GM12891 (cell line): ENCODE measurements around the gene PLPPR5.

Source experiments
- PAX5 ChIP-seq: IDR thresholded peaks from 2 replicates; pipeline ENCODE4 v1.6.1; 2011; ENCODE audit warnings: low read length, moderate library complexity, mild to moderate bottlenecking; ENCODE audit not compliant: insufficient read depth, severe bottlenecking
- POLR2A ChIP-seq: IDR thresholded peaks from 2 replicates; pipeline ENCODE4 v1.6.1; 2011; ENCODE audit warnings: low read depth, low read length, control low read depth
- POLR2AphosphoS5 ChIP-seq: IDR thresholded peaks from 2 replicates; pipeline ENCODE4 v1.6.1; 2011; ENCODE audit warnings: low read depth, low read length, control low read depth
- POU2F2 ChIP-seq: IDR thresholded peaks from 2 replicates; pipeline ENCODE4 v1.6.1; 2011; ENCODE audit warnings: low read depth, mild to moderate bottlenecking, control low read depth, low read length, moderate library complexity
- SPI1 ChIP-seq: IDR thresholded peaks from 2 replicates; pipeline ENCODE4 v1.6.1; 2011; ENCODE audit warnings: low read depth, low read length, control low read depth
- TAF1 ChIP-seq: IDR thresholded peaks from 2 replicates; pipeline ENCODE4 v1.6.1; 2011; ENCODE audit warnings: low read depth, low read length, control low read depth

DNA sequence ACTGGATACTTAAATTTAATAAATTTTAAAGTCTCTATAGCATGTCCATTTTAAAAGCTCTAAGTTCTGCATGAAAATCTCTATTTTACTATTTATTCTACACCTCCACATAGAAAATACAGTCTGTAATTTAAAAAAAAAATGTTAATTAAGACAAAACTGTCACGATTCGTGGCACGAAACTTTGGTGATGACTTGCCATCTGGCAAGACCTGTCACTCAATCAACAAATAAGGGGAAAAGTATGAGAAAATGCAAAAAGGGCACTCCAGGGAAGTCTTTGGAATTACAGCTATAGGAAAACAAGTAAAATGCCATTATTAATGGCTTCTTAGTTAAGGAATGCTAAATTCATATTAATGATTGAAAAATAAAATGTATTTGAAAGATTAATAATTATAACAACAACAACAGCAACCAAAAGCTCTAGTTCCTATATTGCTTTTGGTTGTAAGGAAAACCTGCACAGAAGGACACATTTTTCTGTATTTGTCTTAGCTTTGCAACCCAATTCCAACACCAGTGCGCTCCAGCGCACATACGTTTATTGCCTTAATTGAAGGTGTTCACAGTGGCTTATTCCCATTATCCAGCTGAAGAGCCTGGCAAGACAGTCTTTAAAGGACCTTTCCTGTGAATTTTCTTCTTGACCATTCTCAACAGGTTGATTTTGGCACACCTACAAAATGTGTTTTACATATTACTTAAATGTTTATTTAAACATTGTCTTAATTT lies 107.8 kb downstream of the PLPPR5 start:
- TF ChIP-seq POLR2A, result no peak
- TF ChIP-seq POLR2AphosphoS5, result no peak
- no peak for TF ChIP-seq POU2F2
- no peak for TF ChIP-seq PAX5
- TF ChIP-seq TAF1, result no peak
- no peak for TF ChIP-seq SPI1
